ENCODE measurements around the gene CD93.

The CD93 gene

GRCh38 chr20:23082846-23083552 lies 3.1 kb downstream of the CD93 start:
- no peak for DNase-seq (ENCODE audit: low read depth)

GRCh38 chr20:23081263-23081819 lies 4.8 kb downstream of the CD93 start:
- DNase-seq (ENCODE audit: low read depth), result no peak

- DNase-seq (ENCODE audit: low read depth), result no peak
Measured at GRCh38 chr20:23080521-23080920, 5.6 kb downstream of the CD93 start.

GRCh38 chr20:23079926-23080325 lies 6.2 kb downstream of the CD93 start:
- no peak for DNase-seq (ENCODE audit: low read depth)

- no peak for DNase-seq (ENCODE audit: low read depth)
Measured at GRCh38 chr20:23079016-23079351, 7.1 kb downstream of the CD93 start.

- no peak for DNase-seq (ENCODE audit: low read depth)
Measured at GRCh38 chr20:23078351-23079015, 7.6 kb downstream of the CD93 start.

- no peak for DNase-seq (ENCODE audit: low read depth)
Measured at GRCh38 chr20:23077277-23077676, 8.8 kb downstream of the CD93 start.

GRCh38 chr20:23074052-23074451 lies 12.1 kb downstream of the CD93 start:
- DNase-seq (ENCODE audit: low read depth), result no peak

- DNase-seq (ENCODE audit: low read depth), result no peak
Measured at GRCh38 chr20:23072892-23073586, 13.1 kb downstream of the CD93 start.

- no peak for DNase-seq (ENCODE audit: low read depth)
Measured at GRCh38 chr20:23071996-23072395, 14.1 kb downstream of the CD93 start.

GRCh38 chr20:23071398-23071797 lies 14.7 kb downstream of the CD93 start:
- no peak for DNase-seq (ENCODE audit: low read depth)

GRCh38 chr20:23069108-23069507 lies 17.0 kb downstream of the CD93 start:
- no peak for DNase-seq (ENCODE audit: low read depth)

GRCh38 chr20:23068283-23068682 lies 17.8 kb downstream of the CD93 start:
- no peak for DNase-seq (ENCODE audit: low read depth)

- DNase-seq (ENCODE audit: low read depth), result no peak
Measured at GRCh38 chr20:23066772-23067171, 19.4 kb downstream of the CD93 start.

GRCh38 chr20:23065266-23066201 lies 20.6 kb downstream of the CD93 start:
- no peak for DNase-seq (ENCODE audit: low read depth)

GRCh38 chr20:23063581-23063980 lies 22.5 kb downstream of the CD93 start:
- no peak for DNase-seq (ENCODE audit: low read depth)

- no peak for DNase-seq (ENCODE audit: low read depth)
Measured at GRCh38 chr20:23063168-23063567, 23.0 kb downstream of the CD93 start.

- DNase-seq (ENCODE audit: low read depth), result no peak
Measured at GRCh38 chr20:23062632-23063031, 23.5 kb downstream of the CD93 start.

- no peak for DNase-seq (ENCODE audit: low read depth)
Measured at GRCh38 chr20:23061734-23062561, 24.2 kb downstream of the CD93 start.

GRCh38 chr20:23061262-23061661 lies 24.9 kb downstream of the CD93 start:
- no peak for DNase-seq (ENCODE audit: low read depth)

- no peak for DNase-seq (ENCODE audit: low read depth)
Measured at GRCh38 chr20:23060629-23061028, 25.5 kb downstream of the CD93 start.

All from activated T-cell treated with anti-CD3 and anti-CD28 coated beads for 1 hour (primary cell).